Adipocyte (in vitro differentiated cells): ENCODE measurements around the gene HMCN2.

ENCODE experiments used
- DNase-seq: peaks from one replicate; pipeline ENCODE4 v3.0.0-alpha.2; 2015; ENCODE audit warnings: low read depth
- H3K27me3 ChIP-seq: replicated peaks from 2 replicates; pipeline ENCODE4 v1.7.0; 2013; ENCODE audit warnings: mild to moderate bottlenecking, low read length, moderate library complexity; ENCODE audit not compliant: control insufficient read depth, insufficient read depth
- H3K36me3 ChIP-seq: 2 replicates; pipeline ENCODE4 v1.7.0; 2013; ENCODE audit warnings: low read length, mild to moderate bottlenecking, moderate library complexity; ENCODE audit not compliant: control insufficient read depth, insufficient read depth, severe bottlenecking
- H3K4me1 ChIP-seq: 2 replicates; pipeline ENCODE4 v1.7.0; 2013; ENCODE audit warnings: mild to moderate bottlenecking, low read length, moderate library complexity; ENCODE audit not compliant: control insufficient read depth, insufficient read depth
- H3K4me3 ChIP-seq: 2 replicates; pipeline ENCODE4 v1.7.0; 2013; ENCODE audit warnings: mild to moderate bottlenecking, low read length, moderate library complexity
- H3K9ac ChIP-seq: 2 replicates; pipeline ENCODE4 v1.7.0; 2013; ENCODE audit warnings: mild to moderate bottlenecking, low read length, moderate library complexity
- H3K9me3 ChIP-seq: 2 replicates; pipeline ENCODE4 v1.7.0; 2013; ENCODE audit warnings: mild to moderate bottlenecking, low read length, moderate library complexity; ENCODE audit not compliant: control insufficient read depth

HMCN2 gene

GRCh38 chr9:130478152-130478551, 212.6 kb downstream of the HMCN2 start:
- no peaks in the 10 kb centered on the region for H3K4me1 ChIP-seq
- no peaks in the 10 kb centered on the region for H3K9me3 ChIP-seq
- H3K9ac ChIP-seq: no peak overlapping the region
- H3K27me3 ChIP-seq: no peaks in the 10 kb centered on the region
- no peak overlapping the region for H3K4me3 ChIP-seq
- peaks cover 95% of the 10 kb centered on the region for H3K36me3 ChIP-seq
- no peak for DNase-seq

GRCh38 chr9:130478736-130479575, 213.4 kb downstream of the HMCN2 start:
- no peak overlapping the region for H3K9ac ChIP-seq
- no peaks in the 10 kb centered on the region for H3K27me3 ChIP-seq
- H3K4me1 ChIP-seq: no peaks in the 10 kb centered on the region
- H3K36me3 ChIP-seq: peaks cover 97% of the 10 kb centered on the region
- no peak overlapping the region for H3K4me3 ChIP-seq
- H3K9me3 ChIP-seq: no peaks in the 10 kb centered on the region
- no peak for DNase-seq

- no peaks in the 10 kb centered on the region for H3K4me1 ChIP-seq
- no peaks in the 10 kb centered on the region for H3K9me3 ChIP-seq
- no peak for DNase-seq
- no peak overlapping the region for H3K4me3 ChIP-seq
- peaks cover 97% of the 10 kb centered on the region for H3K36me3 ChIP-seq
- no peaks in the 10 kb centered on the region for H3K27me3 ChIP-seq
- H3K9ac ChIP-seq: no peak overlapping the region
These were observed 214.0 kb downstream of the HMCN2 start for GRCh38 chr9:130479587-130479986.

GRCh38 chr9:130480673-130481072, 215.1 kb downstream of the HMCN2 start:
- no peaks in the 10 kb centered on the region for H3K9me3 ChIP-seq
- DNase-seq: no peak
- no peak overlapping the region for H3K9ac ChIP-seq
- peaks cover under 1% of the 10 kb centered on the region for H3K4me1 ChIP-seq
- no peaks in the 10 kb centered on the region for H3K27me3 ChIP-seq
- no peak overlapping the region for H3K4me3 ChIP-seq
- peaks cover 98% of the 10 kb centered on the region for H3K36me3 ChIP-seq

- DNase-seq: no peak
- Histone ChIP-seq H3K4me1 (peaks cover 2% of the 10 kb centered on the region), H3K27me3 (no peaks in the 10 kb centered on the region), H3K9me3 (no peaks in the 10 kb centered on the region), H3K4me3 (no peak overlapping the region), H3K9ac (no peak overlapping the region), H3K36me3 (peaks cover 98% of the 10 kb centered on the region)
These were observed 216.9 kb downstream of the HMCN2 start for GRCh38 chr9:130482463-130482862.

- Histone ChIP-seq H3K4me3 (no peak overlapping the region), H3K4me1 (peaks cover 2% of the 10 kb centered on the region)
- no peak for DNase-seq
These were observed 217.9 kb downstream of the HMCN2 start for GRCh38 chr9:130483371-130483971.

More at GRCh38 chr9:130483371-130483971, 217.9 kb downstream of the HMCN2 start:
- Histone ChIP-seq H3K9me3 (no peaks in the 10 kb centered on the region), H3K36me3 (peaks cover 97% of the 10 kb centered on the region), H3K9ac (no peak overlapping the region), H3K27me3 (no peaks in the 10 kb centered on the region)
